Erythroblast (primary cell): ENCODE results near the gene LMCD1.

Experiments
- GATA1 ChIP-seq: IDR thresholded peaks from 2 replicates; pipeline ENCODE4 v1.6.1; 2011; ENCODE audit warnings: low read depth, mild to moderate bottlenecking, control low read depth, low read length, moderate library complexity
- POLR2A ChIP-seq: IDR thresholded peaks from 2 replicates; pipeline ENCODE4 v1.6.1; 2011; ENCODE audit warnings: mild to moderate bottlenecking, low read length

DNA sequence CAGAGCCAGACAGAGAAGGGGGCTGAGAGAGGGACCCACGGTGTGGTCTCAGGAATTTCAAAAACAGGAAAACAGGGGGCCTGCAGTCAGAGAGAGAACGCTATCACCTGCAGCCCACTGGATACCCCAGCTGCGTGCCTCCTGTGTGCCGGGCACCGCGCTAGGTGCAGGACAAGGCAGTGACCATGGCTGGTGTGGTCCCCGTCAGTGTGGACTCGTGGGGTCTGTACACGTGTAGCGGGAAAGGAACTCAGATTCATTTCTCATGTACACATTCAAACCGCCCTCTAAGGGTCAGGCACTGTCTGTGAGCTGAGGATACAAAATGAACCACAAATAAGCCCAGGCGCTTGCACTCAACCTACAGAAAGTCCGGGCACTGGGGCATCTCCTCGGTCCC is 122.1 kb downstream of the LMCD1 start:
- TF ChIP-seq POLR2A (no peak), GATA1 (no peak)
